HL-60 (cell line): ENCODE measurements around the gene ALX3.

ENCODE experiments used
- DNase-seq, 2 experiments: peaks; one replicate each; pipeline ENCODE4 v3.0.0-alpha.2; 2010 to 2020; ENCODE audit warnings: low read depth in 1 of 2, low spot score in 1 of 2
- H3K27ac ChIP-seq: fragments of 250-450 bp; sonication (Bioruptor Pico); replicated peaks from 2 replicates; pipeline ENCODE4 v1.5.1; 2020; ENCODE audit warnings: mild to moderate bottlenecking, moderate library complexity
- H3K27me3 ChIP-seq: fragments of 250-450 bp; sonication (Bioruptor Pico); 2 replicates; pipeline ENCODE4 v1.5.1; 2021; ENCODE audit warnings: mild to moderate bottlenecking, moderate library complexity; ENCODE audit not compliant: insufficient read depth, poor library complexity, severe bottlenecking
- H3K4me3 ChIP-seq: replicated peaks from 2 replicates; pipeline ENCODE4 v1.5.1; 2011; ENCODE audit warnings: mild to moderate bottlenecking, control low read depth, low read length; ENCODE audit not compliant: insufficient read depth
- GABPA ChIP-seq: IDR thresholded peaks from 2 replicates; pipeline ENCODE4 v1.6.1; 2012; ENCODE audit warnings: low read depth
- POLR2AphosphoS5 ChIP-seq: IDR thresholded peaks from 2 replicates; pipeline ENCODE4 v1.6.1; 2012; ENCODE audit warnings: low read depth
- SPI1 ChIP-seq: IDR thresholded peaks from 2 replicates; pipeline ENCODE4 v1.6.1; 2012; ENCODE audit warnings: low read depth, mild to moderate bottlenecking, borderline replicate concordance
- TF ChIP-seq, protein P1 (sequence below): IDR thresholded peaks from 2 replicates; pipeline ENCODE4 v1.6.1; 2012; ENCODE audit warnings: low read depth; ENCODE audit not compliant: insufficient replicate concordance
- TF ChIP-seq, protein P2 (sequence below): IDR thresholded peaks from one replicate; pipeline ENCODE4 v1.5.1; 2011; ENCODE audit warnings: low read length, control low read depth, inconsistent platforms; ENCODE audit not compliant: insufficient read depth

ALX3 gene

DNA sequence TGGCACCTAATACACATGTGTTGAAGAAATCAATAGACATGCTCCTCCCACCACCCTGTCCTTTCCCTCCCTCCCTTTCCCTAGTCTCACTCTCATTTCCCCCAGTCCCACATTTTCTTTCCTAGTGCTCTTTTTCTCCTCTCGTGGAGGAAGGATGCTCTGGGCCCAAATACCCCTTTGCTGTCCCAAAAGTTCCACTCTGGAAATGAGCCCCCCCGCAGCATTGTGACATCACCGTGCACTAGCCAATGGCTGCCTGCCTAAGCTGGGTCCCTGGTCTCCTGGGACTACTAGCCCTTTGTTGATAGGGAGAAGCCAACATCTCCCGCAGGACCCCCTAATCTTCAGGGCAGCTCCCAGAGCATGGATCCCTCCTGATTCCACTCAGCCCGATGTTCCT lies 41.7 kb upstream of the ALX3 start, which contains the start of gene UBL4B:
TSS of gene UBL4B (plus strand) at position 301 of the 400 bp plus-strand sequence. CDS start at position 393, 92 bp downstream.
- no peak within 1 kb of the TSS for H3K4me3 ChIP-seq
- TF ChIP-seq, protein P1, sequence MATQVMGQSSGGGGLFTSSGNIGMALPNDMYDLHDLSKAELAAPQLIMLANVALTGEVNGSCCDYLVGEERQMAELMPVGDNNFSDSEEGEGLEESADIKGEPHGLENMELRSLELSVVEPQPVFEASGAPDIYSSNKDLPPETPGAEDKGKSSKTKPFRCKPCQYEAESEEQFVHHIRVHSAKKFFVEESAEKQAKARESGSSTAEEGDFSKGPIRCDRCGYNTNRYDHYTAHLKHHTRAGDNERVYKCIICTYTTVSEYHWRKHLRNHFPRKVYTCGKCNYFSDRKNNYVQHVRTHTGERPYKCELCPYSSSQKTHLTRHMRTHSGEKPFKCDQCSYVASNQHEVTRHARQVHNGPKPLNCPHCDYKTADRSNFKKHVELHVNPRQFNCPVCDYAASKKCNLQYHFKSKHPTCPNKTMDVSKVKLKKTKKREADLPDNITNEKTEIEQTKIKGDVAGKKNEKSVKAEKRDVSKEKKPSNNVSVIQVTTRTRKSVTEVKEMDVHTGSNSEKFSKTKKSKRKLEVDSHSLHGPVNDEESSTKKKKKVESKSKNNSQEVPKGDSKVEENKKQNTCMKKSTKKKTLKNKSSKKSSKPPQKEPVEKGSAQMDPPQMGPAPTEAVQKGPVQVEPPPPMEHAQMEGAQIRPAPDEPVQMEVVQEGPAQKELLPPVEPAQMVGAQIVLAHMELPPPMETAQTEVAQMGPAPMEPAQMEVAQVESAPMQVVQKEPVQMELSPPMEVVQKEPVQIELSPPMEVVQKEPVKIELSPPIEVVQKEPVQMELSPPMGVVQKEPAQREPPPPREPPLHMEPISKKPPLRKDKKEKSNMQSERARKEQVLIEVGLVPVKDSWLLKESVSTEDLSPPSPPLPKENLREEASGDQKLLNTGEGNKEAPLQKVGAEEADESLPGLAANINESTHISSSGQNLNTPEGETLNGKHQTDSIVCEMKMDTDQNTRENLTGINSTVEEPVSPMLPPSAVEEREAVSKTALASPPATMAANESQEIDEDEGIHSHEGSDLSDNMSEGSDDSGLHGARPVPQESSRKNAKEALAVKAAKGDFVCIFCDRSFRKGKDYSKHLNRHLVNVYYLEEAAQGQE: no peak
- no peak for TF ChIP-seq GABPA
- no peak for TF ChIP-seq SPI1
- TF ChIP-seq, protein P2, sequence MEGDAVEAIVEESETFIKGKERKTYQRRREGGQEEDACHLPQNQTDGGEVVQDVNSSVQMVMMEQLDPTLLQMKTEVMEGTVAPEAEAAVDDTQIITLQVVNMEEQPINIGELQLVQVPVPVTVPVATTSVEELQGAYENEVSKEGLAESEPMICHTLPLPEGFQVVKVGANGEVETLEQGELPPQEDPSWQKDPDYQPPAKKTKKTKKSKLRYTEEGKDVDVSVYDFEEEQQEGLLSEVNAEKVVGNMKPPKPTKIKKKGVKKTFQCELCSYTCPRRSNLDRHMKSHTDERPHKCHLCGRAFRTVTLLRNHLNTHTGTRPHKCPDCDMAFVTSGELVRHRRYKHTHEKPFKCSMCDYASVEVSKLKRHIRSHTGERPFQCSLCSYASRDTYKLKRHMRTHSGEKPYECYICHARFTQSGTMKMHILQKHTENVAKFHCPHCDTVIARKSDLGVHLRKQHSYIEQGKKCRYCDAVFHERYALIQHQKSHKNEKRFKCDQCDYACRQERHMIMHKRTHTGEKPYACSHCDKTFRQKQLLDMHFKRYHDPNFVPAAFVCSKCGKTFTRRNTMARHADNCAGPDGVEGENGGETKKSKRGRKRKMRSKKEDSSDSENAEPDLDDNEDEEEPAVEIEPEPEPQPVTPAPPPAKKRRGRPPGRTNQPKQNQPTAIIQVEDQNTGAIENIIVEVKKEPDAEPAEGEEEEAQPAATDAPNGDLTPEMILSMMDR: no peak
- TF ChIP-seq POLR2AphosphoS5: no peak
- no peak within 1 kb of the TSS for H3K27ac ChIP-seq
- peaks cover 18% of the 10 kb centered on the region for H3K27me3 ChIP-seq
- DNase-seq: no peak

DNA sequence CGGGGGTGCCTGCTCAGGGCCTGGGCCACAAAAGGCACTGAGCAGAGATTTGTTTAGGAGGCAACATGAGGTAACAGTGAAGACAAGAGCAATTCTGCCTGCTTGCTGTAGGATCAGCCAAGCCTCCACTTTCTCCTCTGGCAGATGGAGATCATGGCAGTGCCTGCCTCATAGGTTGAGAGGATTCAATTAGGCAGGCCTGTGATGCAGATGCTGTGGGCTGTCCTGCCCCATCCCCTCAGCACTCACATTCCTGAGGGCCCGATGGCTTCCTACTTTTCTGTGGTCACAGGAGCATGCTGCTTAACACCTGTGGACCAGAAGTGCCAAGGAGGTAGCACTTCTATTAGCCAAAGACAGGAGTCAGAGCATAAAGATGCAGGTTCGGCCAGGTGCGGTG lies 40.6 kb upstream of the ALX3 start:
- H3K27ac ChIP-seq: no peak overlapping the region
- no peak for TF ChIP-seq SPI1
- no peak for TF ChIP-seq POLR2AphosphoS5
- no peak for TF ChIP-seq GABPA
- TF ChIP-seq, protein P1: no peak
- TF ChIP-seq, protein P2: no peak
- DNase-seq: no peak
- H3K4me3 ChIP-seq: no peak overlapping the region
- peaks cover 12% of the 10 kb centered on the region for H3K27me3 ChIP-seq

DNA sequence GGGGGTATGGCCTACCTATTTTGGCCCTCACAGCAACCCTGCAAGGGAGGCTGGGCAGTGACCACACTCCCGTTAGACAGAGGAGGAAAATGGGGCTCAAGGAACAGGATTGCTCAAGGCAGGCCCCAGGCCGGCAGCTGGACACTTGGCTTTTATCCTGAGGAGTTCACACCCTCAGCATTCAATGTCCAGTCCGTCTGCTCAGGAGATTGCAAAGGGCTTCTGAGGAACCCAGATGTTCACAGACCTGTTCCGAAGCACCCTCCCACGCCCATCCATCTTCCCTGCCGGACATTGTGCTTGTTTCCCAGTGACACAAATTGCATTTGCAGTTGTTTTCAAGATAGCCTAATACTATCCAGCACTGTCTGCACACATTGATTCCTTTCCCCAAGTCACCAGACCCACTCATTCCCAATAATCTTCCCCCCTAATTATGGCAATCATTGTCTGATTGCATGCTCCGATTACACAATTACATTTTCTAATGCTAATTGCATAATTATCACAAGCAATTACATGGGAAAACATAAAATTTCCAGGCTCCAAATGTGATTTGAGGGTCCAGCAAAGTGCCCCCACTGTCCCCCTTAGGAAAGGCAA lies 37.5 kb upstream of the ALX3 start:
- Histone ChIP-seq H3K4me3 (no peak overlapping the region), H3K27me3 (peaks cover 8% of the 10 kb centered on the region), H3K27ac (no peak overlapping the region)
- no peak for DNase-seq
- TF ChIP-seq POLR2AphosphoS5: no peak

DNA sequence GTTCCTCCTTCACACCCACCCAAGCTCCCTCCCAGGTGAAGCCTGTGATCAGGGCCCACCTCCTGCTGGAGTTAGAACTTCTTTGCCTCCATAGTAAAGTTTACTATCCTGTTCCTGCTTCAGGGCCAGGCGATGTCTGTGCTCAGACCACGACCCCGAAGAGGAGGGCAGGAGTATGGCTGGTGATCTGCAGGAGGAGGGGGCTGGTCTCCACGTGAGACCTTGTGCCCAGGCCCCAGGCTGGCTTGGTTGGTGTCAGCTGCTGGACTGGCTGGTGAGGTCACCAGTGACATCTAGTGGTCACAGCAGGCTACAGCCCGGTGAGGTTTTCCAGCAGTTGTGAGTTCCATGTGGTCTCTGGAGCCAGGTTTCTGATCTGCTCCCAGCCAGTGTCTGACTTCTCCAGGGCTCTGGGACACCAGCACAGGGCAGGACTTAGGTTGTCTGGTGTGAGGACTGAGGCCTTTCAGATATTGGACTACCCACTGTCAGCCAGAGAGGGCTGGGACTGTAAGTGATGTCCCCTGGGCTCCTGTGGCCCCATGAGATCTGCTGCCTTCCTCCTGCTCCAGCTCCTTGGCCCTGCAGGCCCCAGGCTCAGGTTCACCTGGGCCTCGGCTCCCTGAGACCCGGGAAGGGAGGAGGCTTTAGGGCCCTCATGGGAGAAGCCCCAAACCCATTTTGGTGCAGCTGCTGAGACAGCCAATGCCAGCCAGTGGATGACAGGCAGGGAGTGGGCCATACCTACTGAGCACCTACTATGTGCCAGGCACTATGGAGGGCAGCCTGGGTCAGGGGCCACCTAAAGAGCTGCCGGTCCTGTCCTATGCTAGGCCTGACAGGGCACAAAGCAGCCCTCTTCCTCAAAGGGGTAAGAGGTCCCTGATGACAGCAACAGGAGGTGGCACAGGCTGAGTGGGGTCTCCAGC lies 35.8 kb upstream of the ALX3 start:
- peak; percentile 39 to 57 for DNase-seq
- no peak overlapping the region for H3K27ac ChIP-seq
- TF ChIP-seq SPI1: no peak
- TF ChIP-seq, protein P2: peak; percentile 98

More for the DNA sequence above, 35.8 kb upstream of the ALX3 start:
- no peak overlapping the region for H3K4me3 ChIP-seq
- H3K27me3 ChIP-seq: no peaks in the 10 kb centered on the region
